Omental fat pad (tissue), 4 donors: ENCODE data around the gene TPST2. TPM values are rescaled to one million over a fixed set of nuclear protein-coding genes. Genes with fewer than 3 reads are reported as not detected.
A peak's percentile ranks its signal among the peaks of the same experiment; 100 is the strongest.

ENCODE experiments used
- ATAC-seq: fragments of 150-250 bp; one replicate; pipeline ENCODE4 v1.9.1; 2016; ENCODE audit warnings: mild to moderate bottlenecking, moderate library complexity; ENCODE audit not compliant: low FRiP score
- DNase-seq: peaks from one replicate; pipeline ENCODE4 v3.0.0-alpha.2; 2019; ENCODE audit warnings: low spot score
- CTCF ChIP-seq, 3 donors: fragments of 450-650 bp; IDR thresholded peaks; one replicate each; pipeline ENCODE4 v1.5.1; 2016 to 2017; ENCODE audit warnings: antibody characterized with exemption in 3 of 3, mild to moderate bottlenecking in 3 of 3, moderate library complexity in 2 of 3
- total RNA-seq, 4 donors: library from RNA; depleted of rRNA; stranded (reverse); fragments of >200 nt; gene quantifications; one replicate each; pipeline ENCODE4 v1.1.0, GENCODE V29; 2016

TPST2 gene
- total RNA-seq, 4 donors from 2014 or later = 39.5 to 101 (median 73.3) TPM

GRCh38 chr22:26515931-26516330, 74.0 kb downstream of the TPST2 start:
- no peak for TF ChIP-seq CTCF (IDR thresholded peaks at IDR 0.05)
- ATAC-seq (no peak), DNase-seq (no peak)

GRCh38 chr22:26514419-26515161, 75.3 kb downstream of the TPST2 start:
- DNase-seq (no peak), ATAC-seq (no peak)
- TF ChIP-seq CTCF (IDR thresholded peaks at IDR 0.05) = no peak

- no peak for ATAC-seq
- no peak for DNase-seq
- no peak for TF ChIP-seq CTCF (IDR thresholded peaks at IDR 0.05)
These were observed 76.1 kb downstream of the TPST2 start for GRCh38 chr22:26513838-26514237.

- ATAC-seq (peak; percentile 89), DNase-seq (peak; percentile 96)
- no peak for TF ChIP-seq CTCF (IDR thresholded peaks at IDR 0.05)
These were observed 77.7 kb downstream of the TPST2 start, which contains the start of gene TFIP11 for GRCh38 chr22:26512149-26512793. Gene TFIP11 (minus strand): TSS chr22:26512473. CDS start chr22:26510272, 2,201 bp downstream.

GRCh38 chr22:26508148-26508547, 81.8 kb downstream of the TPST2 start:
- ATAC-seq (no peak), DNase-seq (no peak)
- TF ChIP-seq CTCF (IDR thresholded peaks at IDR 0.05) = no peak

GRCh38 chr22:26503758-26504157, 86.2 kb downstream of the TPST2 start:
- DNase-seq (no peak), ATAC-seq (no peak)
- TF ChIP-seq CTCF (IDR thresholded peaks at IDR 0.05) = no peak
